KBM-7 (cell line): ENCODE results near the gene MCHR1.

ENCODE experiments used
- DNase-seq: peaks from one replicate; pipeline ENCODE4 v3.0.0-alpha.2; 2015
- in situ Hi-C: fragments of 300-500 bp; cut with MboI; formaldehyde crosslinking; loops from 2 replicates; pipeline ENCODE4 v1.14.3; 2020; ENCODE audit warnings: low sequenced_read_pairs, low pct_unique_long_range_greater_than_20kb, mixed read lengths

The MCHR1 gene

DNA sequence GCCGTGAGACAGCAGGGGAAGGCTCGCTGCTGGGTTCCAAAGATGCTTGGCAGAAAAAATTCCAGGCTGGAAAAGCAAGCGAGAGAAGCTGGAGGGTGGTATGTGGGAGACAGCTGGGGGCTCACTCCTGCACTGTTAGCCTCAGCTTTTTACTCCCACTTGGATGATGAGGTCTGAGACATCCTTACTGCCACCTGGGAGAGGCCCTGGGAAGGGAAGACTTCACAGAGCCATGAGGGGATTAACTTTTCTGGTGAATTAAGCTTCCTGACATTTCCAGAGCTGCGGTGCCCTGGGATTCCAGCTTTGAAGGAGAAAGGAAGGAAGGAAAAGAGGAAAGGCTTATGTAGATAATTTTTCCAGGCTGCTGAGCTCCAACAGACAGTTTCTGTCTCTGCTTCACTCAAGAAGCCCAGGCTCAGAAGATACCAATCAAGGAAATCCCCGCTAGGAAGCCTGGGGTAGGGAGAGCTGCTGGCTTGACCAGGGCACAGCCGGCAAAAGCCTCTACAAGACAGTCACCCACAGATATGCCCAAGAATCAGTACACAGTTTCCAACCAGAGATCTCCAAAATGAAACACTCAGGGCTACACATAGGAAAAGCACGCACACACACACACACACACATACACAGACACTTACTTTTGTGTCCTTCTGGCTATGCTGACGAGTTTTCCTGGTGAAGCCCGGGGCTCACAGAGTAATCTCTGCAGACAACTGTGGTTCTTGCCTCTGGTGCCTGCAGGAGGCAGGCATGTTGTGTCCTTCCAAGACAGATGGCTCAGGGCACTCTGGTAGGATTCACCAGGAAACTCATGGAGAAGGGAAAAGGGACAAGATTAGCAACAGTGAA is 907 bp downstream of the MCHR1 start:
- in situ Hi-C loops, result no loop called here
- DNase-seq, result no peak

DNA sequence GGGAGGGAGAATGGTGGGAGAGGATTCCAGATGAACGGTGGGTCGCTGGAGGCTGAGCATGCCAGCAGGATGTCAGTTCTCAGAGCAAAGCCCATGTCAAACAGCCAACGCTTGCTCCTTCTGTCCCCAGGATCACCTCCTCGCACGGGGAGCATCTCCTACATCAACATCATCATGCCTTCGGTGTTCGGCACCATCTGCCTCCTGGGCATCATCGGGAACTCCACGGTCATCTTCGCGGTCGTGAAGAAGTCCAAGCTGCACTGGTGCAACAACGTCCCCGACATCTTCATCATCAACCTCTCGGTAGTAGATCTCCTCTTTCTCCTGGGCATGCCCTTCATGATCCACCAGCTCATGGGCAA is 1.5 kb downstream of the MCHR1 start:
- in situ Hi-C loops, result no loop called here
- DNase-seq, result no peak

DNA sequence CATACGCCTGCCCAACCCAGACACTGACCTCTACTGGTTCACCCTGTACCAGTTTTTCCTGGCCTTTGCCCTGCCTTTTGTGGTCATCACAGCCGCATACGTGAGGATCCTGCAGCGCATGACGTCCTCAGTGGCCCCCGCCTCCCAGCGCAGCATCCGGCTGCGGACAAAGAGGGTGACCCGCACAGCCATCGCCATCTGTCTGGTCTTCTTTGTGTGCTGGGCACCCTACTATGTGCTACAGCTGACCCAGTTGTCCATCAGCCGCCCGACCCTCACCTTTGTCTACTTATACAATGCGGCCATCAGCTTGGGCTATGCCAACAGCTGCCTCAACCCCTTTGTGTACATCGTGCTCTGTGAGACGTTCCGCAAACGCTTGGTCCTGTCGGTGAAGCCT is 2.2 kb downstream of the MCHR1 start:
- no peak for DNase-seq
- in situ Hi-C loops, result no loop called here

DNA sequence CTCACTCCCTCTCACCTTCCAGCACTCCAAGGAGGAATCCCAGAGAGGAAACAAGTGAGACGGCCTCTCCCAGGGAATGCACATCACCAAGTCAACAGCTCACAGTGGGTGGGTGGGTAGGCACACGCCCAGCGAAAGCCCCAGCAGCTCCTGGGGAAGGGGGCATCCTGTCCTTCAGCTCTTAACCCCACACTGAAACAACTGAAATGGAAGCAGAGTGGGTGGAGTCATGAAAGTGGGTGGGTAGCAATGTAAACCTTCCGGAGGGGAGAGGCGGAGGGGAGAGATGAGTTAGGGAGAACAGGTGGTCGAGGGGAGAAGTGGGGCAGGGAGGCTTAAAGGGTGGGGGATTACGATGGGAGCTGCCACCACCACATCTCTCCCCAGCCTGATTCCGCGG is 5.4 kb downstream of the MCHR1 start:
- DNase-seq, result no peak
- in situ Hi-C loops, result no loop called here

DNA sequence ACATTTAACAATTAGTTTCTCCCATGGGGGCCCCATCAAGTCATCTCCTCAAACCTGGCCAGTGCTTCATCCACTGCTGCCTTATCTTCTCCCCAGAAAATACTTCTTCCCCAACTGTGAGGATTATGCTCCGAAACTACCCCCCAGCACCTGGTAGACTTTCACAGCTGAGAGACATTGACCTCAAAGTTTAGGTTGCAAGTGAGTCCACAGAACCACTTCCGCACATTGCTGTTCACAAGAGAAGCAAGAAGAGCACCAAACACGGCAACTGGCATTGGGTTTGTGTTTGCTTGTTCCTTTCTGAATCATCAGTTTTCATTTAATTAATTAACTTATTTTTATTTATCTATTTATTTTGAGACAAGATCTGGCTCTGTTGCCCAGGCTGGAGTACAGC is 6.1 kb downstream of the MCHR1 start:
- no peak for DNase-seq
- in situ Hi-C loops, result no loop called here

DNA sequence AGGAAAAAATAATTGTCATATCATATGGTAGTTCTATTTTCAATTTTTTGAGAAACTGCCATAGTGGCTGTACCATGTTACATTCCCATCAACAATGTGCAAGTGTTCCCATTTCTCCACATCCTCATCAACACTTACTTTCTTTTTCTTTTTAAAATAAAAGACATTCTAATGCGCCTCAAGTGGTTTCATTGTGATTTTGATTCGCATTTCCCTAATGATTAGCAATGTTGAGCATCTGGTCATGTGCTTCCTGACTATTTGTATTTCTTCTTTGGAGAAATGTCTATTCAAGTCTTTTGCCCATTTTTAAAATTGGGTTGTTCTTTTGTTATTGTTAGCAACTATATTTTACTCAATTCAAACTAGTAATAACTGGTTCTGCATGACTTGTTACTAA is 8.4 kb downstream of the MCHR1 start:
- no peak for DNase-seq
- in situ Hi-C loops, result no loop called here

DNA sequence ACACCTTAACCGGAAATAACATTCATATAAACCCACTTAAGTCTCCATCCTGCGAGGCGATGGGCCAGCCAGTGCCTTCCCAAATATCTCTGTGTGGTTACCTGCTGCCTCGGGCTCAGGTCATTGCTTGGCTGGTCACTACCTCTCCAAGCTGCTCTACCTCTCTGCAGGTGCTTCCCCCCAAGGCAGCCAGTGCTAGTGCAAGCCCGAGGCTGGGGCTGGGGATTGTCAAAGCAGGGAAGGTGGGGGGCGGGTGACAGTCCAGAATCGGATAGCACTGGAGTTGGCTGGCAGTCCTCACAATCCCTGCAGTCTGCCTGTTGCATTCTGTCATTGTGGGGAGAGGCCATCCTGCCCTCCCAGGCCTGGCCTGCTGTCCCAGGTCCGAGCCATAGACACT is 11.1 kb downstream of the MCHR1 start:
- no peak for DNase-seq
- in situ Hi-C loops, result no loop called here

DNA sequence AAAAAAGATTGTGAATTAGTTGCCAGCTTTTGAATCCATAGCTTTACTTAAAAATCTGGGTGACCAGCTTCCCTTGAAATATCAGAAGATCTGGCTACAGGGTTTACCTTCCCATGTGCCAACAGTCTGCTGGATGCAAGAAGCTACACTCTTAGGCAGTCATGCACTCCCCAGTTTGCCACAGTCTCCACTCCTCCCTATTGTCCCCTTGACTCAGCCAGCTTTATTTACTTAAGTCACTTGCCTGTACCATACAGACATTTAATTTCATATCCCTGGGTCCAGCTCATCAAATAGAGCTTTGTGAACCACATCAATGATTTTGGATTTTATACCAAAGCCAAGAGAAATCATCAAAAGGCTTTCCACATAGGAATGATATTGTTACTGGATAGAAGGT is 12.2 kb downstream of the MCHR1 start:
- in situ Hi-C loops, result no loop called here
- DNase-seq, result no peak

DNA sequence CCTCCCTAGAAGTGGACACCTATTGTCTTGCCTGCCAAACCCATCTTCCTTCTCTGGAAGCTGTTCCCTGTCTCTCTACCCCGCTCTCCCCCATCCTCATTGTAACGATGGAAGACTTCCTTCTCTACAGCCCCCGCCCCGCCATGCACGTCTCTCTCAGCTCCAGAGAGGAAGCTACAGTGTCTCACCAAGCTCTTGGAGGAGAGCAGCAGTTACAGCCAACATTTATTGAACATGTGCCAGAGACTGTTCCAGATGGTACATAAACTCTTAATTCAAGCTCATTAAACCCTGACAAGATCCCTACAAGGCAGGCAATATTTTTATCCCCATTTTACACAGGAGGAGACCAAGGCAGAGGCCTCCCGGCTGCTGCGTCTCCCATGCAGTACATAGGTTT is 15.1 kb downstream of the MCHR1 start:
- in situ Hi-C loops, result no loop called here
- DNase-seq, result peak; percentile 32

DNA sequence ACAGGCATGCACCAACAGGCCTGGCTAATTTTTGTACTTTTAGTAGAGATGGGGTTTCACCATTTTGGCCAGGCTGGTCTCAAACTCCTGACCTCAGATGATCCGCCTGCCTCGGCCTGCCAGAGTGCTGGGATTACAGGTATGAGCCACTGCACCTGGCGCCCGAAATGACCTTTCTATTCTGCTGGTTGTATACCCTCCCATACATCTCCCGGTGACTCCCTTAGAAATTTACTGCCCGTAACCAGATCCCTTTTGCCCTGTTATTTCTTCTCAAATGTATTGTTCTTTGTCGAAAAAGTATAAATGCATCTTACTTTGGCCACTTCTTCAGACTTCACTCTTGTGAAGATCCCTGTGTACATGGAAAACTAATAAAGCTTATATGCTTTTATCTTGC is 22.0 kb downstream of the MCHR1 start:
- in situ Hi-C loops, result no loop called here
- DNase-seq, result no peak

DNA sequence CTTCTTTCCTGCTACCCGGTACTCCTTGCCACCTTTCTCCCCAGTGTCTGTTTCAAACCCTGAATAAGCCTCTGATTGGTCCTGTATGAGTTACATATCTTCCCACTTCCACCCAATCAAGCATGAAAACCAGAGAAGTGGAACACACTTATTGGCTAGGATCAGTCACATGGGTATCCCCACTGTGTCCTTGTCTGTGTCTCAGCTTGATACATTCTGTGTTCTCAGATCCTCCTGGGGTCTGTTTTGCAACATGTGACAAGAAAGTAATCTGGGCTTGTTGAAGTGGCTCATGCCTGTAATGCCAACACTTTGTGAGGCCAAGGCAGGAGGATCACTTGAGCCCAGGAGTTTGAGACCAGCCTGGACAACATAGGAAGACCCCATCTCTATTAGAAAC is 23.9 kb downstream of the MCHR1 start:
- DNase-seq, result no peak
- in situ Hi-C loops, result no loop called here

DNA sequence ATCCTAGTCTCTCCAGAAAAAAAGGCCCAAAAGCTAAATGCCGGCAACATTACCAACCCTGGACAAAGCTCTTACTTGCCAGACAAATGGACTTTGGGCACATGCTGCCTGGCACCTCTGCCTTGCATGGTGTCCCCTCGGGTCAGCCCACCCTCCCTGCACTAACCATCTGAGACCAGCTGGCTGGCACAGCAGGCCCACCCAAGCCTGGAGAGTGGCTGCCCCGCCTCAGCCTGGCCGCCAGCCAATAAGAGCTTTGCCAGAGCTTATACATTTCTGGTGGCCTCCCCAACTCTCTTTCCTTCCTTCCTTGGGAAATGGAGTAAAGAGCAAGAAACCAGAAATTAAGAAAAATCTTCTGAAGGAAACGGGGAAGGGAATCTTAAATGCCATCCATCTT is 24.5 kb downstream of the MCHR1 start:
- in situ Hi-C loops, result no loop called here
- DNase-seq, result no peak

DNA sequence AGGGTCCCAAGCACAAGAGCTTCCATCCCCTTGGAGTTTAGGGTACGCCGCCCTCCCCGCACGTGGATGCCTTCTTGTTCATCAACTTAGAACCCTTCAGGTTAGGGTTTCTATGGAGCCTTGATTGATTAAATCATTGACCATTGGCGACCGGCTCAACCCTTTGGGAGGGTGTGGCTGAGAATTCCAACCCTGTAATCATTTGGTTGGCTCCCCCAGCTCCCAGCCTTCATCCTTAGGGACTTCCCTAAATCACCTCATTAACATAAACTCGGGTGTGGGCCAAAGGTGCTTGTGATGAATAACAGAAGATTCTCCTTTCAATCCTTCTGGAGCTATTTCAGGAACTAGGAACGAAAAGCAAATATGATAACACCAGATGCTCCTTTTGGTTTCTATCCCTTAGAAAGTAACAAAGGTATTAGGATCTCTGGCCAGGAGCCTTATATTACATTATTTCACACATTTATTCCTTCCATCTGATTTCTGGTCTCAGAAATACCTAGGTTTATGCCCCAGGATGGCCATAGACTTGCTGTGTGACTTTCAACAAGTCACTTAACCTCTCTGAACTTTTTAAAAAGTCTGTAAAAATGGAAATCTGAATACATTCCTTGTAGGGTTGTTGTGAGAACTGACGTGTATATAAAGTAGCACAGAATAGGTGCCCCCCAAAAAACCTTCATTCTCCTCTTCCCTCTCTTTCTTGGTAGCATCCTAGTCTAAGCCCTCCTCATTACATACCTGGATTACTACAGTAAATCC is 26.8 kb downstream of the MCHR1 start:
- no peak for DNase-seq
- in situ Hi-C loops, result no loop called here

DNA sequence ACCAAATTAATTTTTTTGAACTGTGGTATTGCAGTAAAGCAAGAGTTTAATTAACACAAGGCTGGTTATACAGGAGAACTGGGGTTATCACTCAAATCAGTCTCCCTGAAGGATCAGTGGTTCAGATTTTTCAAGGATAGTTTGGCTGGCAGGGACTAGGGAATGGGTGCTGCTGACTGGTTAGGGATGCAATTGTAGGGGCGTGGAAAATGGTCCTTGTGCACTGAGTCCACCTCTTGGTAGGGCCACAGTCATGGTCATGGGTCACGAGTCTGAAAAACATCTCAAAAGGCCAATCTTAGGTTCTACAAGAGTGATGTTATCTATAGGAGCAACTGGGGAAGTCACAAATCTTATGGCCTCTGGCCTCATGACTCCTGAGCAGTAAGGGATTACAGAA is 27.9 kb downstream of the MCHR1 start:
- in situ Hi-C loops, result no loop called here
- no peak for DNase-seq

DNA sequence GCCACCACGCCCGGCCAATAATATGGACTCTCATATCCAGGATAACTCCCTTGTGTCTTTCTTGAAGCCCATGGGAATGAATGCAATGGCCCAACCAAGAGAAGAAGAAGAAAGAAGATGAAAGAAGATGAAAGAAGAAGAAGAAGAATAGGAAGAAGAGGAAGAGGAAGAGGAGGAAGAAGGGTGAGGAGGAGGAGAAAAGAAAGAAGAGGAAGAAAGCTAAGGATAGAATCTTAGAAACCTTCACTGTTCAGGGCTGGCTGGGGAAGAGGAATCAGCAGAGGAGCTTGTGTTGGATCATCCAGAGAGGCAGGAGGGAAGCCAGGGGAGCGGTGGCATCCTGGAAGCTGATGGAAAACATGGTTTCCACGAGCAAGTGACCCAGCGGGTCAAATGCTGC is 28.9 kb downstream of the MCHR1 start:
- DNase-seq, result no peak

DNA sequence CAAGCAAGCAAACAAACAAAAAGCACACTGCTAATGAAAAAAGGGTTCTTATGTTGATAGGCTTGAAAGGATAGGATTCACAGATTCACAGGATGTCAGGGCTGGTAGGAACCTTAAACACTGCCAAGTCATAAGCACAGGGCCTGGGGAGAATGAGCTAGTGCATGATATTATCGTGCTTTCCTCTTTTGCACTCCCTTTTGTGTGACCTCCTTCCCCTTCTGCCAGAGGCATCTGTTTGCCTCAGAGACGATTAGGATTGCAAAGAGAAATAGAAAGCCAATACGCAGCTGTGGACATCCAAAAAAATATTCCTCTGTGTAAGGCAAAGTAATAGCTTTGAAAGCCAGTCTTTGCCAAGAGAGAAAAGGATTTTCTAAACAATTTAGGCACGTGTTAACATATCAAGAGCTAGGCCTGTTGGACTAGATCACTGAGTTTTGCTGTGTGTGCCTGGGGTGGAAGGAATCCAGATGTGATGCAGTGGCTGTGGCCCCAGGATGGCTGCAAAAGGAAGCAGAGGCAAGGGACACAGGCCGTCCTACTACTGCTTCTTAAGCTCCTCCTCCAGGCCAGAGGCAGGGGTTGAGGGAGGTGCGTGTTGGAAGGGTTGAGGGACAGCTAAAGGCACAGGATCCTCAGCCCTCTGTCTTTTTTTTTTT is 30.6 kb downstream of the MCHR1 start:
- in situ Hi-C loops, result no loop called here
- peak; percentile 53 for DNase-seq

More for the DNA sequence above, 28.9 kb downstream of the MCHR1 start:
- in situ Hi-C loops, result no loop called here

DNA sequence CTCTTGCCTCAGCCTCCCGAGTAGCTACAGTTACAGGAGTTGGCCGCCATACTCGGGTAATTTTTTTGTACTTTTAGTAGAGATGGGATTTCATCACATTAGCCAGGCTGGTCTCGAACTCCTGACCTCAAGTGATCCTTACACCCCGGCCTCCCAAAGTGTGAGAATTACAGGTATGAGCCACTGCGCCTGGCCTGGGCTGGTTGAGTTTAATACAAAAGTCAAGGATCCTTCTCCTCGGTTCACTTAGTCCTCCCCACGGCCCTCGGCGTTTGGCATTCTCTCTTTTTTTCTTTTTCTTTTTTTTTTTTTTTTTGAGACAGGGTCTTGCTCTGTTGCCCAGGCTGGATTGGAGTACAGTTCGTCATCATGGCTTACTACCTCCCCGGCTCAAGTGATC is 33.0 kb downstream of the MCHR1 start:
- in situ Hi-C loops, result no loop called here
- no peak for DNase-seq

DNA sequence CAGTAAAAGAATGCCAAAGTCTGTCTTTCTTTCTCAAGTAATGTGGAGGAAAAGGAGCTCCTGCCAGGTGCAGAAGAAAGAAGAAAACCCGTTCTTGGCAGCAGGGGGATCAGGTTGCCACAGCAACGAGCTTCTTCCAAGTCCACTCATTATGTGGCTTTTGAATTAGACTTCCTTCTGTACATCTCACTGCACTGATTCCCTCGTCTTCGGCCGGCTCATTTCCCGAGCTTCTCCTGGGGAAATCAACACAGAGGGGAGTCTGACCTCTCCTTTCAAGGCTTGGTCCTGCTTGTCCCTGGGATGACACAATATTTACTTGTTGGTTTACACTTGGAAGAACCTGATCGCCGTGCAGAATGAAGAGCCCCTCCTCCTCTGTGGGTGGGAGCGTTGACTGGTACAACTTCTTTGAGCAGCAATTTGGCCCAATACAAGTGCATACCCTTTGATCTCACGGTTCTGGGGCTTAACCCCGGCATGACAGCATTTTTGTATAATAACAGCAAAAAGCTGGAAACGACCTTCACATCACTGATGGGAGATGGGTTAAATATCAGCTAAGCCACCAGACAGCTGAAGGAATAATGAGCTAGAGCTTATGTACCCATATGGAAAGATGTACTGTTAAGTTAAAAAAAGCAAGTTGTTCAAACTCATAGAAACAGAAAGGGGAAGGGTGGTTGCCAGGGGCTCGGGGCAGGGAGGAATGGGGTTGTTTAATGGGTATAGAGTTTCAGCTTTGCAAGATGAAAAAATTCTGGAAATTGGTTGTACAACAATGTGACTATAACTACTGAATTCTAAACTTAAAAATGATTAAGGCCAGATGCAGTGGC is 35.4 kb downstream of the MCHR1 start:
- DNase-seq, result no peak
- in situ Hi-C loops, result no loop called here

DNA sequence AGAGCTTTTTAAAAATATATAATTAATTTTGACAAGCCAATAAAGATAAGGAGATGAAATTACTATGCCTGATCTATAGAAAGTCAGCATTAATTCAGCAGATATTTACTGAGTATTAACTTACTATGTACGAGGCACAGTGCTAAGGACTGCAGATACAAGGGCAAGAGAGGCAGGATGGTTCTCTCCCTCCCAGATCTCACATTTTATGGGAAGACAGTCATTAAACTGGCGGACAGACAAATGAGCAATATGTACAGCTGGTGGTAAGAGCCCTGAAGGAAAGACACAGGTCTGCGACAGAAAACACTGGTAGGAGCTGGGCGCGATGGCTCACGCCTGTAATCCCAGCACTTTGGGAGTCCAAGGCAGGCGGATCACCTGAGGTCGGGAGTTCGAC is 36.8 kb downstream of the MCHR1 start:
- in situ Hi-C loops, result no loop called here
- no peak for DNase-seq
